Memory B cell (primary cell): Measurements from ENCODE around the gene IRF3.

Experiments
- ATAC-seq: fragments of 150-1000 bp; cut with Tn5 transposase; 2 replicates; pipeline ENCODE4 v1.10.0; 2021; ENCODE audit warnings: low read depth, mild to moderate bottlenecking, moderate library complexity
- DNase-seq, 2 donors: peaks; one replicate each; pipeline ENCODE4 v3.0.0; 2022; ENCODE audit warnings: low spot score in 2 of 2
- H3K27ac Mint-ChIP-seq: one replicate; pipeline ENCODE4 v1.8.0; 2022; ENCODE audit warnings: mild to moderate bottlenecking, moderate library complexity, mixed read lengths
- H3K27me3 Mint-ChIP-seq: one replicate; pipeline ENCODE4 v1.8.0; 2022; ENCODE audit warnings: mixed read lengths
- H3K36me3 Mint-ChIP-seq: one replicate; pipeline ENCODE4 v1.8.0; 2022; ENCODE audit warnings: mild to moderate bottlenecking, mixed read lengths
- H3K4me1 Mint-ChIP-seq: one replicate; pipeline ENCODE4 v1.8.0; 2022; ENCODE audit warnings: mixed read lengths
- H3K4me3 Mint-ChIP-seq: one replicate; pipeline ENCODE4 v1.8.0; 2022; ENCODE audit warnings: mild to moderate bottlenecking, moderate library complexity, mixed read lengths
- H3K9me3 Mint-ChIP-seq: one replicate; pipeline ENCODE4 v1.8.0; 2022; ENCODE audit warnings: mixed read lengths

Gene IRF3, protein sequence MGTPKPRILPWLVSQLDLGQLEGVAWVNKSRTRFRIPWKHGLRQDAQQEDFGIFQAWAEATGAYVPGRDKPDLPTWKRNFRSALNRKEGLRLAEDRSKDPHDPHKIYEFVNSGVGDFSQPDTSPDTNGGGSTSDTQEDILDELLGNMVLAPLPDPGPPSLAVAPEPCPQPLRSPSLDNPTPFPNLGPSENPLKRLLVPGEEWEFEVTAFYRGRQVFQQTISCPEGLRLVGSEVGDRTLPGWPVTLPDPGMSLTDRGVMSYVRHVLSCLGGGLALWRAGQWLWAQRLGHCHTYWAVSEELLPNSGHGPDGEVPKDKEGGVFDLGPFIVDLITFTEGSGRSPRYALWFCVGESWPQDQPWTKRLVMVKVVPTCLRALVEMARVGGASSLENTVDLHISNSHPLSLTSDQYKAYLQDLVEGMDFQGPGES

DNA sequence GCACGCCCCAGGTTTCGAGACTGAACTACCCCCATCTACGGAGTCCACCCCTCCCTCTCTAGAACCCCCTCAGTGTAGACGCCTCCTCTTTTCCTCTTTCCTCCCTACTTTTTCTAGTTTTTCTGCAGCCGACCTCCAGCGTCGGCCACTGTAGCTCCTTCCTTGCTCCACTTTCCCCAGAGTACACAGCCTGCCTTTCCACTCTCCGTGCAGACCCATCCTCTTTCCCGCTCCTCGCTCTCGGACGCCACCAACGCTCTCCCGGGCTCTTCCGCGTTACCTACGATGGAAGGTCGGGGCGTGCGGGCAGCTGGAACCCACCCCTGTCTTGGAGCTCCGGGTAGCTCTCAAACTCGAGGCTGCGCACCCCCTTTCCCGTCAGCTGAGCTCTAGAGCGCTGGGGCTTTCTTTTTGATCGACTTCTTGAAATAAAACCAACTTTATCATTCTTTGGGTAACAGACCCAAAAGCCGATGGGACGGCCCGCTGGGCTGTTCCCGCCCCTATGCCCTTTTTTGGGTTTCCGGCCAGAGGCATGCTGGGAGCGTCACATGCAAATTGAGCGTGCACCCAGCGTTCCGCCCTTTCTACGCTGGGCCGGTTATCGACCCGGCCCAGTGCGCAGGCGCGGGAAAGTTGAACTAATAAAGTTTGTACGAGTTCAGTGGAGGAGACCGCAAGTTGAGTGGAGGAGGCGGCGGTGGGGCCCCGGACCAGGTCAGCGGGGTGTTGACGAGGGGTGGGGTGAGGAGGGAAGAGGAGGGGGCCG, at the start of gene IRF3, which contains the start of gene BCL2L12:
Gene IRF3, minus strand, starts transcription at position 507 of the 769 bp plus-strand sequence. CDS start 1,019 bp downstream, outside the sequence.
Gene BCL2L12, plus strand, starts transcription at position 583 of the 769 bp plus-strand sequence. CDS start 760 bp downstream, outside the sequence.
- ATAC-seq = peak; percentile 90
- H3K27ac Mint-ChIP-seq = peak within 1 kb of the TSS; percentile 90
- H3K27me3 Mint-ChIP-seq = no peaks in the 10 kb centered on the region
- peak within 1 kb of the TSS; percentile 95 for H3K4me3 Mint-ChIP-seq
- no peaks in the 10 kb centered on the region for H3K9me3 Mint-ChIP-seq
- H3K36me3 Mint-ChIP-seq = peaks cover 7% of the 10 kb centered on the region
- peaks cover 27% of the 10 kb centered on the region for H3K4me1 Mint-ChIP-seq
- DNase-seq = peak; percentile 99 to 100

DNA sequence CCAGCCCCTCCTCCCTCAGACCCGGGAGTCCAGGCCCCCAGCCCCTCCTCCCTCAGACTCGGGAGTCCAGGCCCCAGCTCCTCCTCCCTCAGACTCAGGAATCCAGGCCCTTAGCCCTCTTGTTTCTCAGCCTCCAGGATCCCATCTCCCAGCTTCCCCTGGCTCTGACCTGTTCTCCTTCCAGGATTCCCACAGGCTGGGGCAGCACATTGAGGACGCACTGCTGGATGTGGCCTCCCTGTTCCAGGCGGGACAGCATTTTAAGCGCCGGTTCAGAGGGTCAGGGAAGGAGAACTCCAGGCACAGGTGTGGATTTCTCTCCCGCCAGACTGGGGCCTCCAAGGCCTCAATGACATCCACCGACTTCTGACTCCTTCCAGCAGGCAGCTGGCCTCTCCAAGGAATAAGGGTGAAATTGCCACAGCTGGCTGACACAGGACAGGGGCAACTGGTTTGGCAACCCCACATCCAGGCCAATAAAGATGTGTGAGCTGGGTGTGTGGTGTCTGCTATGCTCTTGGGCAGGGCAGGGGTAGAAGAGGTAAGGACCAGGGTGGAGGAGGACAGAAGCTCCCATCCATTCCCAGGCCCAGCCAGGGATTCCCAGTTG, 47.7 kb upstream of the IRF3 start:
- no peaks in the 10 kb centered on the region for H3K9me3 Mint-ChIP-seq
- peaks cover 4% of the 10 kb centered on the region for H3K36me3 Mint-ChIP-seq
- H3K27ac Mint-ChIP-seq = no peak overlapping the region
- no peak overlapping the region for H3K4me3 Mint-ChIP-seq
- peaks cover 17% of the 10 kb centered on the region for H3K27me3 Mint-ChIP-seq
- ATAC-seq (no peak), DNase-seq (no peak)
- peaks cover 5% of the 10 kb centered on the region for H3K4me1 Mint-ChIP-seq

DNA sequence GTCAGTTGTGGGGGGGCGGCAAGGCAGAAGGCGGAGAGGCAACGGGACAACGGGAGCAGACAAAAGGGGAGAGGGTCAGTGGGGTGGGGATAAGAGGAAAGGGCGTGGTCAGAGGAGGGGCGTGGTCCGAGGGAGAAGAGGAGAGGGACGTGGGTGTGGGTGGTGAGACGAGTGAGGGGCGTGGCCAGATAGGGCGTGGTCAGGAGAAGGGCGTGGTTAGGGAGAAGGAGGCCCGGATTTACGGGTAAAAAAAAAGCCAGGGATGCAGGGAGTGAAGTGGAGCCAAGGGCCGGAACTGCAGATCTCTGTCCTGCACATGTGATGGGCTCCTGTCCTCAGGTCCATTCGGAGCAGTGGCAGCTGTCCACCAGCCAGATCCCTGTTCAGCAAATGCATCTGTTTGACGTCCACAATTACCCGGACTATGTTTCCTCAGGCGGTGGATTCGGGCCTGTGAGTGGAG, 46.8 kb upstream of the IRF3 start:
- Mint-ChIP-seq H3K9me3 (no peaks in the 10 kb centered on the region), H3K36me3 (peaks cover 4% of the 10 kb centered on the region), H3K27me3 (peaks cover 17% of the 10 kb centered on the region)

DNA sequence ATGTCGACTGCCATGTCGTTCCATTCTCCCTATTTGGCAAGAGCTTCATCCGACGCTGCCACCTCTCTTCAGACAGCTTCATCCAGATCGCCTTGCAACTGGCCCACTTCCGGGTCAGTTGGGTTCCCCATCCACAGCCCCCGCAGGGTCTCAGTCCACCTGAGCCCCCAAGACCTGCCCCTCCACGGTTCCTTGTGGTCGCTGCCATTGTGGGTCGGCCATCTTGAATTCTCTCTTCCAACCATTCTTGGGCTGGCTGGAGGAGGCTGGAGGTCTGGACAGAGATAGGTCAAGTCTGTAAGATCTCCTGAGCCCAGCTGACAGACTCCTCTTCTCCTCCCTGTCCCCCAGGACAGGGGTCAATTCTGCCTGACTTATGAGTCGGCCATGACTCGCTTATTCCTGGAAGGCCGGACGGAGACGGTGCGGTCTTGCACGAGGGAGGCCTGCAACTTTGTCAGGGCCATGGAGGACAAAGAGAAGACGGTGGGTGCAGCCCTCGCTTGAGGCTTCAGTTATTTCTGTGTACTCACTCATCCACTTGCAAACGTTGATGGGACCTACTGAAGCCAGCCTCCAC, 44.8 kb upstream of the IRF3 start:
- no peak overlapping the region for H3K27ac Mint-ChIP-seq
- no peak for ATAC-seq
- H3K27me3 Mint-ChIP-seq = peaks cover 21% of the 10 kb centered on the region
- no peaks in the 10 kb centered on the region for H3K9me3 Mint-ChIP-seq
- H3K4me1 Mint-ChIP-seq = peaks cover 3% of the 10 kb centered on the region
- no peak for DNase-seq
- H3K4me3 Mint-ChIP-seq = no peak overlapping the region
- peaks cover 4% of the 10 kb centered on the region for H3K36me3 Mint-ChIP-seq

More for the DNA sequence above, 46.8 kb upstream of the IRF3 start:
- DNase-seq (no peak), ATAC-seq (no peak)
- no peak overlapping the region for H3K4me3 Mint-ChIP-seq
- no peak overlapping the region for H3K27ac Mint-ChIP-seq
- peaks cover 3% of the 10 kb centered on the region for H3K4me1 Mint-ChIP-seq

DNA sequence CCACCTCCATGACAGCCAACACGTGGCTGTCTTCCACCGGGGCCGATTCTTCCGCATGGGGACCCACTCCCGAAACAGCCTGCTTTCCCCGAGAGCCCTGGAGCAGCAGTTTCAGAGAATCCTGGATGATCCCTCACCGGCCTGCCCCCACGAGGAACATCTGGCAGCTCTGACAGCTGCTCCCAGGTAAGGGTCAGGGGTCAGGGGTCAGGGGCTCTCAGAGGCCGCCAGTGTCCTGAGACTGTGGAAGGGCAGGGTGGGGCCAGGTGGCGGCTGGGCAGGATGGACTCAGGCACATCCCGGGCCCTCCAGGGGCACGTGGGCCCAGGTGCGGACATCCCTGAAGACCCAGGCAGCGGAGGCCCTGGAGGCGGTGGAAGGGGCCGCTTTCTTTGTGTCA, 40.3 kb upstream of the IRF3 start:
- Mint-ChIP-seq H3K36me3 (peaks cover 4% of the 10 kb centered on the region), H3K4me3 (no peak overlapping the region), H3K4me1 (peaks cover 7% of the 10 kb centered on the region), H3K9me3 (no peaks in the 10 kb centered on the region), H3K27me3 (peaks cover 21% of the 10 kb centered on the region), H3K27ac (no peak overlapping the region)
- ATAC-seq = no peak
- DNase-seq = no peak

DNA sequence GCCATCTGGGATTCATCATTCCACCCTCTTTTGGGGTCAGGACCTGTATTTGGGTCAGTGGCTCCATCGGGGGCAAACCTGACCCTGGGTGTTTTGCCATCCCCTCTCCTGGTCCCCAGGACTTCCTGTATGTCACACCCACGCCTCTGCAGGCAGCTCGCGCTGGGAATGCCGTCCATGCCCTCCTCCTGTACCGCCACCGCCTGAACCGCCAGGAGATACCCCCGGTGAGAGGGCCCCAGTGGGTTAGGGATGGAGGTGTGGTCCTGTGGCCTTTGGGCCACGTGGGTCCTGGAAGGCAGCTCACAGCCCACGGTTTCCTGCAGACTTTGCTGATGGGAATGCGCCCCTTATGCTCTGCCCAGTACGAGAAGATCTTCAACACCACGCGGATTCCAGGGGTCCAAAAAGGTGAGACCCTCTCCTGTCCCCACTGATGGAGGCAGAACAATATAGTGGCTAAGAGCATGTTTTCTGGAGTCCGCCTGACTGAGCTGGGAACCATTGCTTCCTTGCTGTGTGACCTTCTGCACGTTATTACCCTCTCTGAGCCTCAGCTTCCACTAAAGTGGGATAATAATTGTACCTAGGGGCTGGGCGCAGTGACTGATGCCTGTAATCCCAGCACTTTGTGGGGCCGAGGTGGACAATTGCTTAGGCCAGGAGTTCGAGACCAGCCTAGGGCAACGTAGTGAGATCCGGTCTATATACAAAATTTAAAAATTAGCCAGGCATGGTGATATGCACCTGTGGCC, 39.4 kb upstream of the IRF3 start:
- DNase-seq (no peak), ATAC-seq (no peak)
- Mint-ChIP-seq H3K4me1 (peaks cover 10% of the 10 kb centered on the region), H3K27me3 (peaks cover 23% of the 10 kb centered on the region), H3K27ac (no peak overlapping the region), H3K9me3 (no peaks in the 10 kb centered on the region), H3K36me3 (peaks cover 3% of the 10 kb centered on the region), H3K4me3 (no peak overlapping the region)

DNA sequence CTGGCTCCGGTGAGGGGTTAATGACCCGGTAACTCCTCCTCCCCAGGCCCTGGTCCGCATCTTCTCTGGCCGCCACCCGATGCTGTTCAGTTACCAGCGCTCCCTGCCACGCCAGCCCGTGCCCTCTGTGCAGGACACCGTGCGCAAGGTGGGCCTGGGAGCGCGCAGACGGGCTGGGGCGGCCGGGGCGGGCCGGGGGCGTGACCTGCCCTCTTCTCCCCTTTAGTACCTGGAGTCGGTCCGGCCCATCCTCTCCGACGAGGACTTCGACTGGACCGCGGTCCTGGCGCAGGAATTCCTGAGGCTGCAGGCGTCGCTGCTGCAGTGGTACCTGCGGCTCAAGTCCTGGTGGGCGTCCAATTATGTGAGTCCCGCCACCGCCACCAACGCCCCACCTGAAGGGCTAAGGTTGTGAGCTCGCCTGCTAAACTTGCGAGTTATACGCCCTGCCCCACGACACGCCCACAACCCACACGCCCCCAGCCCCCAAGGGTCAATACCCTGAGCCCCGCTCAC, 35.7 kb upstream of the IRF3 start:
- Mint-ChIP-seq H3K4me3 (no peak overlapping the region), H3K36me3 (no peaks in the 10 kb centered on the region), H3K27me3 (peaks cover 9% of the 10 kb centered on the region), H3K9me3 (no peaks in the 10 kb centered on the region), H3K4me1 (peaks cover 10% of the 10 kb centered on the region), H3K27ac (no peak overlapping the region)
- no peak for ATAC-seq
- DNase-seq = no peak

DNA sequence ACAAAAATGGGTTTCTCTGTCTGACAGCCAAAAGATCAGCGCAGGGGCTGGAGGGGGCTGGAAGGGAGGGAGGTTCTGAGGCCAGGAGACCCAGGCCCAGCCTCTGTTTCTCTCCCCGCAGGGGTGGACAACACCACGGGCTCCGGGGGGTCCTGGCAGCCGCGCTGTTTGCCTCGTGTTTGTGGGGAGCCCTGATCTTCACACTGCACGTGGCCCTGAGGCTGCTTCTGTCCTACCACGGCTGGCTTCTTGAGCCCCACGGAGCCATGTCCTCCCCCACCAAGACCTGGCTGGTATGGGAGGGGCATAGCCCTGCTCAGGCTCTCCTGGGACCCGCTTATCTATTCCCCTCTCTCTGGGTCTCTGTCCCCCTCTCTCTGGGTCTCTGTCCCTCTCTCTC, 34.9 kb upstream of the IRF3 start:
- Mint-ChIP-seq H3K4me3 (no peak overlapping the region), H3K27ac (no peak overlapping the region), H3K36me3 (no peaks in the 10 kb centered on the region), H3K27me3 (peaks cover 9% of the 10 kb centered on the region), H3K9me3 (no peaks in the 10 kb centered on the region), H3K4me1 (peaks cover 10% of the 10 kb centered on the region)
- no peak for DNase-seq
- peak; percentile 32 for ATAC-seq

DNA sequence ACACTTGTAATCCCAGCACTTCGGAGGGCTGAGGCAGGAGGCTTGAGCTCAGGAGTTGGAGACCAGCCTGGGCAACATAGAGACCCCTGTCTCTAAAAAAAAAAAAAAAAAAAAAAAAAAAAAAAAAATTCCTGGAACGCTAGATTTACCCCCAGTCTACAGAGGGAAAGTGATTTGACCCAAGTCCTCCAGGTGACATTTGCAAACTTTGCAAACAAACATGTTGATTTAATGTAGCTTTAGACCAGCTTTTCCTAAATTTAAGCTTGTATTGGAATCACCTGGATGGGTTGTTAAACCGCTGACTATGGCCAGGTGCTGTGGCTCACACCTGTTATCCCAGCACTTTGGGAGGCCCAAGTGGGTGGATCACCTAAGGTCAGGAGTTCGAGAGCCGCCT, 33.7 kb upstream of the IRF3 start:
- no peak overlapping the region for H3K27ac Mint-ChIP-seq
- H3K9me3 Mint-ChIP-seq = no peaks in the 10 kb centered on the region
- H3K27me3 Mint-ChIP-seq = peaks cover 9% of the 10 kb centered on the region
- DNase-seq (no peak), ATAC-seq (no peak)
- peaks cover 10% of the 10 kb centered on the region for H3K4me1 Mint-ChIP-seq
- no peaks in the 10 kb centered on the region for H3K36me3 Mint-ChIP-seq
- H3K4me3 Mint-ChIP-seq = no peak overlapping the region

DNA sequence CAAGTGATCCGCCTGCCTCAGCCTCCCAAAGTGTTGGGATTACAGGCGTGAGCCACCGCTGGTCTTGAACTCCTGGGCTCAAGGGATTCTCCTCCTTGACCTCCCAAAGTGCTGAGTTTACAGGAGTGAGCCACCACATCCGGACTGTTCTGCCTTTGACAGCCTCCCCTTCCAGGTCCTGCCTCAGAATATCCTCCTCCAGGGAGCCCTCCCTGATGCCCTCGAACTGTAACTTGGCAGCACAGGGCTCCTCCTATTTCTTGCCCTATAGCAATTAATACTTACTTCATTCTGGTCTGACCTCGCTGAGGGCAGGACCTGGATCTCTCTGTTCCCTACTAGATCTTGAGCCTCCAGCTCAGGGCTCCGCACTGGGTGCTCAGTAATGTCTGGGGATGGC, 31.2 kb upstream of the IRF3 start:
- Mint-ChIP-seq H3K4me1 (peaks cover 5% of the 10 kb centered on the region), H3K27me3 (peaks cover 11% of the 10 kb centered on the region), H3K36me3 (no peaks in the 10 kb centered on the region), H3K9me3 (no peaks in the 10 kb centered on the region), H3K27ac (no peak overlapping the region), H3K4me3 (no peak overlapping the region)
- DNase-seq (no peak), ATAC-seq (no peak)

DNA sequence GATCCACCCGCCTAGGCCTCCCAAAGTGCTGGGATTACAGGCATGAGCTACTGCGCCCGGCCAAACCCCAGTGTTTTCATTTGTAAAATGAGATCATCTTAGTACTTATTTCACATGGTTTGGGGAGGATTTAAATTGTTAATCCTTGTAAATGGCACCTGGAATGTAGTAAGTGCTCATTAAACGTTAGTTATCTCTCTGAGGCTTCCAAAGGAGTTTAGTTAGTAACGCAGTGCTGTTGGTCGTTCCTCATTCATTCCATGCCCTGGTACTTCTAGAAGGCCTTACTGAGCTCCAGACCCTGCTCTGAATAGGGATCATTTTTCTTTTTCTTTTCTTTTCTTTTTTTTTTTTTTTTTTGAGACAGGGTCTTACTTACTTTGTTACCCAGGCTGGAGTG, 30.5 kb upstream of the IRF3 start:
- H3K36me3 Mint-ChIP-seq = no peaks in the 10 kb centered on the region
- no peaks in the 10 kb centered on the region for H3K9me3 Mint-ChIP-seq
- no peak overlapping the region for H3K27ac Mint-ChIP-seq
- ATAC-seq = no peak
- peaks cover 5% of the 10 kb centered on the region for H3K4me1 Mint-ChIP-seq
- no peak overlapping the region for H3K4me3 Mint-ChIP-seq
- no peak for DNase-seq
- peaks cover 10% of the 10 kb centered on the region for H3K27me3 Mint-ChIP-seq

DNA sequence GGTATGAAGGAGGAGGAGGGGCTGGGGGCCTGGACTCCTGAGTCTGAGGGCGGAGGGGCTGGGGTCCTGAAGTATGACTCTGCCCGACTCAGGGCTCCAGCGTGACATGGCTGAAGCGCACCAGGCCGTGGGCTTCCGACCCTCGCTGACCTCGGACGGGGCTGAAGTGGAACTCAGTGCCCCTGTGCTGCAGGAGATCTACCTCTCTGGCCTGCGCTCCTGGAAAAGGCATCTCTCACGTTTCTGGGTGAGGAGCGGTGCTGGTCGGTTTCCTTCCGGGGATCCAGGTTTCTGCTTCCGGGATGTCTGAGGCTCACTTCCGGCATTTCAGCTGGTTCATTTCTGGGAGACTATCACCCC, 26.5 kb upstream of the IRF3 start:
- ATAC-seq (no peak), DNase-seq (no peak)
- Mint-ChIP-seq H3K4me1 (peaks cover 15% of the 10 kb centered on the region), H3K4me3 (peak overlapping the region; percentile 6), H3K27me3 (peaks cover 14% of the 10 kb centered on the region), H3K36me3 (peaks cover 6% of the 10 kb centered on the region), H3K27ac (no peak overlapping the region), H3K9me3 (no peaks in the 10 kb centered on the region)
